D721Med (cell line): ENCODE results near the gene CIB4.

Source experiments
- DNase-seq: peaks from one replicate; pipeline ENCODE4 v3.0.0; 2011; ENCODE audit warnings: low spot score; ENCODE audit not compliant: insufficient read length
- FAIRE-seq: peaks from 2 replicates; lab custom pipeline; 2011; peaks lifted over from hg19 to GRCh38; lab: Jason Lieb, UNC
- TF ChIP-seq, protein P1 (sequence below): IDR thresholded peaks from 2 replicates; pipeline ENCODE4 v1.5.1; 2012; ENCODE audit warnings: mild to moderate bottlenecking, control low read depth; ENCODE audit not compliant: insufficient read depth; ENCODE audit errors: missing control alignments

The CIB4 gene

DNA sequence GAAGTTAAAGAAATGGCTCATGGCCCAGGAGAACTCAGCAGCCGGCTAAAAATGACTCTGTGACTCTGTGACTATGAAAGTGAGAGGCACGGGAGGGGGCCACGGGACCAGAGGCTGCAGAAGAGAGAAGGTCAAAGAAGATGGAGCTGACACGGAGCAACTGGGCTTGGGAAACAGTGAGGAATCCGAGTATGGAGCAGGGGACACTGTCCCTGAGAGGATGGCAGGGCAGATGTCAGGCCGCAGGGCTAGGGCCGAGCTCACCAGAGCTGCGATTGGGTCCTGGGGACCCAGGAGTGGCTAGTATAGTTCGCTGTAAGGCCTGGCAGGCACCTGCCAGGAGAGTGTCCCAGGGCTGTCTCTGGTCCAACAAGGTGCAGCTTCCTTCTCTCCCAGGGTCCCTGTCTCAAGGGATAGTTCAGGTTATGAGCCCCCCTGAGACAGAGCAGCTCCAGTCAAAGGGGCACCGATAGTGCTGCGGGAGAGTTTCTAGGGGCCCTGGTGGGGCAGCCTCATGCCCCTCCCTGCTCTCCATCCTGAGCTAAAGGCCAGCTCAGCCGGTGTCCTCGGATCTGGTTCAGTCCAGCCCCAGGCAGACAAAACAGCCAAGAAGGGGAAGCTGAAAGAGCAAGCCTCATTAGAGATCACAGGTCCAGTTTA is 42.7 kb downstream of the CIB4 start:
- TF ChIP-seq, protein P1, sequence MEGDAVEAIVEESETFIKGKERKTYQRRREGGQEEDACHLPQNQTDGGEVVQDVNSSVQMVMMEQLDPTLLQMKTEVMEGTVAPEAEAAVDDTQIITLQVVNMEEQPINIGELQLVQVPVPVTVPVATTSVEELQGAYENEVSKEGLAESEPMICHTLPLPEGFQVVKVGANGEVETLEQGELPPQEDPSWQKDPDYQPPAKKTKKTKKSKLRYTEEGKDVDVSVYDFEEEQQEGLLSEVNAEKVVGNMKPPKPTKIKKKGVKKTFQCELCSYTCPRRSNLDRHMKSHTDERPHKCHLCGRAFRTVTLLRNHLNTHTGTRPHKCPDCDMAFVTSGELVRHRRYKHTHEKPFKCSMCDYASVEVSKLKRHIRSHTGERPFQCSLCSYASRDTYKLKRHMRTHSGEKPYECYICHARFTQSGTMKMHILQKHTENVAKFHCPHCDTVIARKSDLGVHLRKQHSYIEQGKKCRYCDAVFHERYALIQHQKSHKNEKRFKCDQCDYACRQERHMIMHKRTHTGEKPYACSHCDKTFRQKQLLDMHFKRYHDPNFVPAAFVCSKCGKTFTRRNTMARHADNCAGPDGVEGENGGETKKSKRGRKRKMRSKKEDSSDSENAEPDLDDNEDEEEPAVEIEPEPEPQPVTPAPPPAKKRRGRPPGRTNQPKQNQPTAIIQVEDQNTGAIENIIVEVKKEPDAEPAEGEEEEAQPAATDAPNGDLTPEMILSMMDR: no peak
- DNase-seq: no peak
- no peak for FAIRE-seq

DNA sequence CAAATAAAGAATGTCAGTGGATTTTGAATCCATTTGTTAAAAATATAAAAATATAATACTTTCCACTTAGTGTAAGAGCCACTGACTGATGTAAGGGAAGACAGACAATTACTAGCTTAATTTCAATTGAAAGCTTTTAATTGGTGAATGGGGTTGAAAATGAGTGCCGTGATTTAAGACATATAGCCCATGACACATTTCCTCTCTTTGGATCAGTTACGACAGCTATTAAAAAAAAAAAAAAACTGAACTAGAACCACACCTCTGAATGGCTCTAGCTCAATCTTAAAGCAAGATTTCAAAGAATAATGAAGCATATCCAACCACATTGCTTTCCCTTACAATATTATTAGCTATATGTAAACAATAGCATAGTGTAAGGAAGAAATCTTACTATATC is 44.0 kb downstream of the CIB4 start:
- TF ChIP-seq, protein P1: no peak
- no peak for DNase-seq
- no peak for FAIRE-seq

DNA sequence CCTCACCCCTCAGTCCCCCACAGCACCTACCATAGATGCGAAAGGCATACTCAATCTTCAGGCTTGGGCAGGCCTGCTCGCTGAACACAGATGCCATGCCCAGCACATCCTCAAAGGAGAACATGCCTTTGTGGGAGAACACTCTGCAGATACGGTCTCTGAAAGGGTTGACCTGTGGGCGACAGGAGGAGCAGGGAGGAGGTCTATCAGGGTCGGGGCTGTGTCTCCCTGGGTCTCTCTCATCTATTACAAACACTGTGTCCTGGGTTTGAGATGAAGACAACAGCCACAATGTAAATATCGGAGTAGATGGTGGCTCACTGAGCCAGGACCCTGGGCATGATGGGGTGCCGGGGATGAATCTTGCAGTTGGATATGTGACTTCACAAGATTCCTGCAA is 46.0 kb downstream of the CIB4 start:
- FAIRE-seq: no peak
- TF ChIP-seq, protein P1: no peak

DNA sequence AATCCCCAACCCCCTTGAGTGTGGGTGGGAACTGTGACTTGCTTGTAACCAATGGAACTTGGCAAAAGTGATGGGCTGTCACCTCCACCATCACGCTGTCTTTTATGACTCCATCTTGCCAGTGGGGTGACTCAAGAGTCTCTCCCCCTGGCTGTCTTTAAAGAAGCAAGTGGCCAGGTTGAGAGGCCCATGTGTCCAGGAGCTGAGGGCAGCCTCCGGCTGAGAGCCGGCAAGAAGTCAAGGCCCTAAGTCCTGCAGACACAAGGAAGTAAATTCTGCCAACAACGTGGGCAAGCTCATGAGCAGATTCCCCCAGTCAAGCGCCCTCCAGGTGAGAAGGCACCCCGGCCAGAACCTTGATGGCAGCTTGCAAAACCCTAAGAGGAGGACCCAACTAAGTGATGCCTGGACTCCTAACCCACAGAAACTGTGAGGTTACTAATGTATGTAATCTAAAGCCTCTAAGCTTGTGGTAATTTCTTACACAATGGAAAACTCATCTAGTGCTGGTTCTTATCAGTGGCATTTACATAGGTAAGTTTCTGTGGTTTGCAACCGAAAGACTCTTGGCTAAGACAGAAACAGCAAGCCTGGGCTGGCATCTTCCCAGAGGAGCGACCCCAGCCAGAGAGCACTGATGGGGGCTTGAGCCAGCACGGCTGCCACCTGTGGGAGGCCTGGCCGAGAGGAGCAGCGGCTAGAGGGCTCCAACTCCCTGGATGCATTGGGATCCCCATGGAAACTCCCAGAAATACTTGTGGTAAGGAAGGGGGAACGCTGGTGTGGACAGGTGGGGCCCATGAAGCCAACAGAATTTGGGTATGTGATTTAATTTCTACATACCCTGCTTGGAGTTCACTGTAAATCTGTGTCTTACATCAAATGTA is 49.3 kb downstream of the CIB4 start:
- TF ChIP-seq, protein P1: no peak
- DNase-seq (no peak), FAIRE-seq (no peak)

More for the DNA sequence above, 46.0 kb downstream of the CIB4 start:
- DNase-seq: no peak

DNA sequence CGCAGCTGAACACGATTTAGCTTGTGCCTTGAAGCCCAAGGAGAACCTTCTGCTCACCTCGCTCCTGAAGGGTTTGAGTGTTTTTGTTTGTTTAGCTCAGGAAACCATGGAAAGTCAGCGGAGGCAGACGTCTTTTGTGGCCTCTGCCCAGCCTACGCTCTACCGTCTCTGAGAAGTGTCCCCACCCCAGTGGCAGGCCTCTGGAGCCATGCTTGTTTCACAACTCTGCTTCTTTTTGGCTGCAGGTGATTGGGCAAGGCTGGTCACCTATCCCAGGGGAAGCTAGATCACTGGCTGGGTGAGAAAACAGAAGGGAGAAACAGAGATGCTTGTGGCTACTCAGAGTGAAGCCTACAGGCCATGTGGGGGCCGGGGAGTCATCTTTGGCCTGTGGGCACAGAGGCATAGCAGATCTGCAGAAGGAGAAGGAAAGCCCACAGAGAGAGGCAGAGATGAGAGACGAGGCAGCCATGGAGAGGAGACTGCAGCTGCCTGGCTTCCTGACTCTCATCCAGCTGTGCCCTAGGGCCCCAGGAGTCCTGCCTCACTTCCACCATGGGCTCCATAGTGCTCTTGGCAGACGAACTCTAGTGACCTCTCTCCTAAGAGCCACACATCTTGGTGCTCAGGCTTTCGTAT is 50.1 kb downstream of the CIB4 start:
- DNase-seq (no peak), FAIRE-seq (no peak)
- TF ChIP-seq, protein P1: no peak

DNA sequence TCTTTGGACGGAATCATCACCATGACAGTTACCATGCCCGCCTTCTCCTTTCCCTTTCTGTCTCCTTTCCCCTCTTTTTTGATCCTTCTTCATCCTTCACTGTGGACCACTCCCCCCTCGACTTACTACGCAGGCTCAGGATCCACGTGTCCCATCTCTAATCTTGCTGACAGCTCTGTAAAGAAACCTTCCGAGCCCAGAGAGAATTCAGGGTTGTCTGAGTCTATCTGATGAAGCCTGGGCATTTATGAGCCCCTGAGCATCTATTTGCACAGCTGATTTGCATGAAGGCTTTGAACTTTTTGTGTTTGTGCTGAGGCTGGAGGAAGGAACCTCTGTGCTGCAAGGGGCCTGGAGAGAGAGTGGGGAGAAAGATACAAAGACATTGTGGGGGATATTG is 50.7 kb downstream of the CIB4 start:
- DNase-seq: no peak

More for the DNA sequence above, 50.7 kb downstream of the CIB4 start:
- TF ChIP-seq, protein P1: no peak
- FAIRE-seq: no peak
